RPMI8226 (cell line): ENCODE measurements around the gene CSAD.
"Not testable (repeated sequence)": the region's sequence is repeated elsewhere in the genome, so short reads cannot be mapped to it uniquely, and the experiment has no call there.

Experiments
- DNase-seq: peaks from one replicate; pipeline ENCODE4 v3.0.0-alpha.2; 2015

Gene CSAD

GRCh38 chr12:53217931-53218307 is 37.2 kb upstream of the CSAD start:
- DNase-seq: no peak

- DNase-seq: no peak
Observed at GRCh38 chr12:53217051-53217930, 36.6 kb upstream of the CSAD start.

DNA sequence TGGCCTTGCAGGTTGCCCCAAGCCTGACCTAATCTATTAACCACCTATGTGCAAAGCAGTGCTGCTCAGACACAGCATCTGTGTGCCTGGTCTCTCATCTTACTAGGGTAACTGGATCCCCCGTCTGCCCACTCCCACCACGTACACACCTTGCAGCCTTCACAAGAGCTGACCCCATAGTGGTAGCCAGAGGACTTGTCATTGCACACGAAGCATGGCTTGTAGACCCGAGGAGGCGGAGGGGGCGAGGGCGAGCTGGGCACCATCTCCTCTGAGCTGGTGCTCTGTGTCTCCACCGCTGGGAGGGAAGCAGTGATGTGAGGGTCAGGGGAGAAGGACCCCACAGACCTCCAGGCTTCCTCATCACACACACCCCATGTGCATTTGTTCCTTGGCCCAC is 34.8 kb upstream of the CSAD start:
- DNase-seq: no peak

GRCh38 chr12:53214687-53215455 is 34.1 kb upstream of the CSAD start:
- DNase-seq: no peak

GRCh38 chr12:53214221-53214620 is 33.5 kb upstream of the CSAD start:
- no peak for DNase-seq

GRCh38 chr12:53213348-53213747 is 32.6 kb upstream of the CSAD start:
- DNase-seq: peak; percentile 83

- DNase-seq: no peak
Observed at GRCh38 chr12:53212931-53213330, 32.2 kb upstream of the CSAD start.

DNA sequence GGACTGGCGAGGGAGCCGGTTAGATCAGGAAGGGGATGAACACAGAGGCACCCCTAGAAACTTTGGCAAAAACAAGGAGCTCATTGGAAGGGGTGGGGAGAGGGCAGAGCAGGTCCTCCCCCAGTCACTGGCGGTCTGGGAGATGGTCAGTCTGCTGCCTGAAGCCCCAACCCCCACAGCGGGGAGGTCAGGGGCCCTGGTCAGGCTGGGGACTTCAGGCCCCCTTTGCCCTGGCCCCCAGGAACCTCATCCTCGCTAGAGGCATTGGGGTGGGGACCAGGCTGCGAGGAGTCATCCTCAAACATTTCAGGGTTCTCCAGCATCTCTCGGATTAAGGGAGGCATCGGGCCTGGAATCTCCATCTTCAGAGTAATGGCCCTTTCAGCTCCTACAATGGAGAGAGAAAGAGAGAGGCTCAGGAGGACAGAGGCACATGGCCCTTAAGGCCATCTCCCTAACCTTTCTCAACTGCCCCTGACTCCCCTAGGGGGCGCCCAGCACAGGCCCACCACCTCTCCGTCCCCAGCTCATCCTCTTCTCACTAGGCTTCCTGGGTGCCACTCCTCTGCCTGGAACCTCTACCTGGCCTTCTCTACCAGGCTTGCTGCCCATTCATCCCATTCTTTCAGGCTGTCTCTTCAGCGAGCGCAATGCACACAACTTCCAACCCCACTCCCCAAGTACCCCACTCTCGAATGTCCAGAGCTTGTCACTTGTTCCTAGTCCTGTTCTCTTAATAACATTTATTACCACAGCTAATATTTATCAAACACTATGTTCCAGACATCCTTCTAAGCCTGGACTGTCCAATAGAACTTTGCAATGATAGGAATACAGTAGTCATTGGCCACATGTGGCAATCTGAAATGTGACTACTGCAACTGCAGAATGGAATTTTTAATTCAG is 31.0 kb upstream of the CSAD start:
- DNase-seq: peak; percentile 44

- no peak for DNase-seq
Observed at GRCh38 chr12:53210843-53211242, 30.1 kb upstream of the CSAD start.

DNA sequence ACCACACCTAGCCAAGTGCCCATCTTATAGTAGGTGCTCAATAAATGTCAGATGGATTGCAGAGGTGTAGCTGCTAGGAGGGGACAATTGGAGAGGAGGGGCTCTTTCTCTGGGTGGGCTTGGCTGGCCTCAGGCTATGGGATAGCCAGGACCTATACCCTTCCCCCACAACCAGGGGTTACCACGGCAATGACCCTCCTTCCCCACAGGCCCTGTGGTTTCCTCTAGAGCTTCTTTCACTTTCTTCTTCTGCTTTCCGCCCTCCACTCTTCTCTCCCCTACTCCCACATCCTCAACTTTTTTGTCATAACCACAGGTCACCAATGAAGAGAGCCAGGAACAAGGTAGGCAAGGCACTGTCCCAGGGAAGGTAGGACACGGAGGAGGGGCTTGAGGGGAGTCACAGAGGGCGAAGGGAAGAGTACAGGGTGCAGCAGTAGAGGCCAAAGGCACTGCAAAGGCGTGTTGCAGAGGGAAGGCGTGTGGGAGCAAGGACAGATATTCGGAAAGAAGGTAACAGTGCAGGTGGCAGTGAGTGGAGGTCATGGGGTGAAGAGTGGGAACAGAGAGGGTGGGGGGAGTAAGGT is 28.2 kb upstream of the CSAD start:
- peak; percentile 72 for DNase-seq

GRCh38 chr12:53208435-53208834 is 27.7 kb upstream of the CSAD start:
- DNase-seq: no peak

- peak; percentile 91 for DNase-seq
Observed at GRCh38 chr12:53207042-53207441, 26.3 kb upstream of the CSAD start, which contains the start of gene ITGB7. Gene ITGB7, minus strand, starts transcription at chr12:53207251. Its CDS starts 6,808 bp downstream, at chr12:53200443.

GRCh38 chr12:53205747-53206419 is 25.2 kb upstream of the CSAD start:
- peak; percentile 95 for DNase-seq

- DNase-seq: peak; percentile 61
Observed at GRCh38 chr12:53204351-53204750, 23.6 kb upstream of the CSAD start.

DNA sequence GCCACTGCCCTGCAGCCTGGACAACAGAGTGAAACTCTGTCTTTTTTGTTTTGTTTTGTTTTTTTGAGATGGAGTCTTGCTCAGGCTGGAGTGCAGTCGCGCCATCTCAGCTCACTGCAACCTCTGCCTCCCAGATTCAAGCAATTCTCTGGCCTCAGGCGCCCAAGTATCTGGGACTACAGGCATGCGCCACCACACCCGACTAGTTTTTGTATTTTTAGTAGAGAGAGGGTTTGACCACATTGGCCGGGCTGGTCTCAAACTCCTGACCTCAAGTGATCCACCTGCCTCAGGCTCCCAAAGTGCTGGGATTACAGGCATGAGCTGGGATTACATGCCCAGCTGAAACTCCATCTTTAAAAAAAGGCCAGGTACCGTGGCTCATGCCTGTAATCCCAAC is 21.6 kb upstream of the CSAD start:
- not testable (repeated sequence) for DNase-seq

- DNase-seq: peak; percentile 49
Observed at GRCh38 chr12:53201639-53202038, 20.9 kb upstream of the CSAD start.

DNA sequence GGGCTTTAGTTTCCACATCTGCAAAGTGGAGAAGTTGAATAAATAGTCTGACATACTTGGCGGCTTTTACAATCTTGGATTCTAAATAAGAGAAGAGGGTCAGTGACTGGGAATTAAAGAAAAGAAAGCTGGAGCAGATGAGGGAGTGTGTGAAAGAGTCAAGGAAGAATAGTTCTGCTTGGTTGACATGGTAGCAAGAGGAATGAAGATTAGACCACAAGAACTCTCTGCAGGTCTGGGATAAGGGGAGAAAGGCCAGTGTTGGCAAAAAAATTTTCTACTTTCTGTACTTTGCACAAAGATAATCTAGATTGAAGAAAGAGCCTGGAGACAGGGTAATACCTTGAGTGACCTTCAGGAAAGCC is 20.4 kb upstream of the CSAD start:
- peak; percentile 49 for DNase-seq

GRCh38 chr12:53200458-53201176 is 19.9 kb upstream of the CSAD start:
- DNase-seq: peak; percentile 96

DNA sequence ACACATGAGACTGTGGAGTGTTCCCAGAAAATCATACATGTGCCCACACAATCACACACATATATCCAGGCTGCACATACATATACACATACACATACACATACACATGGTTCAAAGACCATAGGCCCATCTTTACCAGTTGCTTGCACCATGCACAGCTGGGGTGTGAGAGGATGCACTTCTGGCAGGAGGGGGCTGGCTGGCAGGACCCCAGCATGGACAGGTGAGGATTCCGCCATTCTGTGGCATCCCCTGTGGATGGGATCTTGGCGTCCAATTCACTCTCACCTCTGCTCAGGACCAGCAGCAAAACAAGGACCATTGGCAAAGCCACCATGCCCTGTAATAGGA is 19.4 kb upstream of the CSAD start:
- no peak for DNase-seq

DNA sequence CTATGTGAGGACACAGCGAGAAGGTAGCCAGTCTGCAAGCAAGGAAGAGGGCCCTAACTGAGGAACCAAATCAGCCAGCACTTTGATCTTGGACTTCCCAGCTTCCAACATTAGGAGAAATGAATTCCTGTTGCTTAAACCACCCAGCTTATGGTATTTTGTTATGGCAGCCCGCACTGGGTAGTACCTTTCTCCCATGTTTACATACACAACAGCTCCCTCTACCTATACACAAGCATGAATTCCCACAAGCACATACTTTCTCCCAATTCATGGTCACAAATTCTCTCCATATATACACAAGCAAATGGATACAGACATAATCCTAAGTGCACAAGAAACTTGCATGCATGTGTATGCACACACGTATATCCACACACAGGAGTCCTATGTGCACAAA is 19.0 kb upstream of the CSAD start:
- no peak for DNase-seq

GRCh38 chr12:53198486-53199110 is 17.9 kb upstream of the CSAD start:
- no peak for DNase-seq
